Natural killer cell (primary cell): ENCODE data around the gene LMAN1L. TPM values are rescaled to one million over a fixed set of nuclear protein-coding genes. Genes with fewer than 3 reads are reported as not detected.

Experiments
- ATAC-seq, 3 donors: fragments of 150-1000 bp in 2 of 3; fragments of 200-7000 bp in 1 of 3; cut with Tn5 transposase; 1 replicate in 1 of 3; 2 replicates in 2 of 3; pipeline ENCODE4 v1.10.0; 2021; ENCODE audit warnings: mild to moderate bottlenecking in 2 of 3, moderate library complexity in 2 of 3
- DNase-seq, 2 donors: peaks; one replicate each; pipeline versions ENCODE4 v3.0.0 to v3.0.0-alpha.2; 2013 to 2021; ENCODE audit warnings: mixed read lengths in 1 of 2
- H3K27ac ChIP-seq: one replicate; pipeline ENCODE4 v1.5.1; 2013; ENCODE audit warnings: mild to moderate bottlenecking, low read length
- H3K27me3 ChIP-seq: one replicate; pipeline ENCODE4 v1.6.1; 2013; ENCODE audit warnings: low read length; ENCODE audit not compliant: control insufficient read depth, insufficient read depth
- H3K36me3 ChIP-seq: one replicate; pipeline ENCODE4 v1.6.1; 2013; ENCODE audit warnings: low read length; ENCODE audit not compliant: control insufficient read depth, insufficient read depth
- H3K4me1 ChIP-seq: one replicate; pipeline ENCODE4 v1.6.1; 2013; ENCODE audit warnings: low read length; ENCODE audit not compliant: control insufficient read depth, insufficient read depth
- H3K4me3 ChIP-seq: one replicate; pipeline ENCODE4 v1.5.1; 2013; ENCODE audit warnings: low read length
- H3K9me3 ChIP-seq: one replicate; pipeline ENCODE4 v1.6.1; 2013; ENCODE audit warnings: low read length; ENCODE audit not compliant: control insufficient read depth, insufficient read depth
- H3K27ac Mint-ChIP-seq, 2 donors: one replicate each; pipeline ENCODE4 v1.8.0; 2022; ENCODE audit warnings: mild to moderate bottlenecking in 2 of 2, mixed read lengths in 2 of 2, moderate library complexity in 1 of 2
- H3K27me3 Mint-ChIP-seq, 2 donors: one replicate each; pipeline ENCODE4 v1.8.0; 2022; ENCODE audit warnings: low read depth in 2 of 2, mixed read lengths in 2 of 2
- H3K36me3 Mint-ChIP-seq: one replicate; pipeline ENCODE4 v1.8.0; 2022; ENCODE audit warnings: mixed read lengths
- H3K4me1 Mint-ChIP-seq, 2 donors: one replicate each; pipeline ENCODE4 v1.8.0; 2022; ENCODE audit warnings: mixed read lengths in 2 of 2
- H3K4me3 Mint-ChIP-seq: one replicate; pipeline ENCODE4 v1.8.0; 2022; ENCODE audit warnings: mild to moderate bottlenecking, moderate library complexity, mixed read lengths
- H3K9me3 Mint-ChIP-seq, 2 donors: one replicate each; pipeline ENCODE4 v1.8.0; 2022; ENCODE audit warnings: mixed read lengths in 2 of 2
- CTCF ChIP-seq: fragments of 200-600 bp; IDR thresholded peaks from one replicate; pipeline ENCODE4 v1.8.0; 2022; ENCODE audit warnings: antibody characterized with exemption
- WGBS: methylation state at CpG from one replicate; pipeline ENCODE4 v1.1.7; 2013; ENCODE audit warnings: missing lambda C conversion rate; ENCODE audit not compliant: insufficient coverage; 5-methylcytosine and 5-hydroxymethylcytosine counted together
- intact Hi-C: fragments of 100-400 bp; cut with micrococcal nuclease; formaldehyde crosslinking; loops from one replicate; pipeline ENCODE4 v1.14.2; 2022
- total RNA-seq, 4 donors: library from RNA; stranded (reverse); fragments of 120-200 nt in 1 of 4; gene quantifications; one replicate each; pipeline versions ENCODE4 v1.2.3 to v1.2.4, GENCODE V29; 2013 to 2022

Gene LMAN1L
- total RNA-seq, 3 donors from 2014 or later (not counting 1 experiment from before 2014, with no cell fraction given), result 0.72 to 1.1 (median 0.94) TPM

DNA sequence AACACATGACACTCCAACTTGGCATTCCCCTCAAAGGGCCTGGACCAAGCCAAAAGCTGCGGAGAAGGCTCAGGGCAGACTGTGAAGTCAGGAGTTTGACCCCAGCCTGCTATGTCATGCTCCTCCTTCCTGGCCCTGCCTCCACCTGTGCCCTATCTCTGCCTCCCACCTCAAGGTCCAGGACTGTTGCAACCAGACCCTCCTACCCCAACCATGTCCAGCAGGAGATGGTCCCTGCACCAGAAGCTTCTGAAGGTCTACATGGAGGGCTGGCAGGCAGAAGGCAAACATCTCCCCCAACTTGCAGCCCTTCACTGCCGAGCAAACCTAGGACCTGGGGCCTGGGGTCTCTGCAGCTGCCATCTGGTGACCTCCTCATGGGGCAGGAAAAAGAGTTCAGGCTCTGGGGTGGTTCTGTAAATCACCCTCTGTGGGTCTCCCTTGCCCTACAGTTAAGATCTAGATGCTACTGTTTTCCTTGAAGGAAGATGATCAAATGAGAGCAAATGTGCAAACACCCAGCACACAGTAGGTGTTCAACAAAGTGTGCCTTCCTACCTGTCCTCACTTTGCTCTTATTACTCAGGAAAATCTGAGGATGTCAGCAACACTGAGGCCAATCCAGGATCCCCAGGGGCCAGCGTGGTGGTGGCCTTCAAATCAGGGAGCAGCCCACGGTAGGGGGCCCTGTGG lies 42.3 kb upstream of the LMAN1L start:
- DNase-seq, result no peak
- Mint-ChIP-seq H3K27me3 (peaks cover 7 to 11% of the 10 kb centered on the region in 2 donors), H3K9me3 (no peaks in the 10 kb centered on the region), H3K4me3 (no peak overlapping the region), H3K4me1 (peaks cover 6 to 14% of the 10 kb centered on the region in 2 donors), H3K27ac (peak overlapping the region in 1 of 2 donors; percentile 52), H3K36me3 (no peaks in the 10 kb centered on the region)
- Histone ChIP-seq H3K27ac (no peak overlapping the region), H3K4me3 (no peak overlapping the region), H3K4me1 (peaks cover 34% of the 10 kb centered on the region), H3K36me3 (no peaks in the 10 kb centered on the region), H3K27me3 (no peaks in the 10 kb centered on the region), H3K9me3 (no peaks in the 10 kb centered on the region)
- no peak for ATAC-seq
- no peak for TF ChIP-seq CTCF
- 74% methylated on average over 4 of the region's 4 CpGs for WGBS
- intact Hi-C loops, result no loop called here

GRCh38 chr15:74773329-74773728 lies 39.3 kb upstream of the LMAN1L start:
- Mint-ChIP-seq H3K27ac (peak overlapping the region in 1 of 2 donors; percentile 27), H3K36me3 (no peaks in the 10 kb centered on the region), H3K4me3 (no peak overlapping the region), H3K27me3 (peaks cover 7% of the 10 kb centered on the region in 2 donors), H3K9me3 (no peaks in the 10 kb centered on the region), H3K4me1 (peaks cover 23 to 37% of the 10 kb centered on the region in 2 donors)
- no peaks in the 10 kb centered on the region for H3K36me3 ChIP-seq
- no peaks in the 10 kb centered on the region for H3K9me3 ChIP-seq
- H3K4me1 ChIP-seq, result peaks cover 63% of the 10 kb centered on the region
- TF ChIP-seq CTCF, result no peak
- intact Hi-C loops, result no loop called here
- no peak for DNase-seq
- no peaks in the 10 kb centered on the region for H3K27me3 ChIP-seq
- no peak overlapping the region for H3K27ac ChIP-seq
- H3K4me3 ChIP-seq, result no peak overlapping the region
- WGBS, result 97% methylated on average over 5 of the region's 5 CpGs
- ATAC-seq, result no peak

DNA sequence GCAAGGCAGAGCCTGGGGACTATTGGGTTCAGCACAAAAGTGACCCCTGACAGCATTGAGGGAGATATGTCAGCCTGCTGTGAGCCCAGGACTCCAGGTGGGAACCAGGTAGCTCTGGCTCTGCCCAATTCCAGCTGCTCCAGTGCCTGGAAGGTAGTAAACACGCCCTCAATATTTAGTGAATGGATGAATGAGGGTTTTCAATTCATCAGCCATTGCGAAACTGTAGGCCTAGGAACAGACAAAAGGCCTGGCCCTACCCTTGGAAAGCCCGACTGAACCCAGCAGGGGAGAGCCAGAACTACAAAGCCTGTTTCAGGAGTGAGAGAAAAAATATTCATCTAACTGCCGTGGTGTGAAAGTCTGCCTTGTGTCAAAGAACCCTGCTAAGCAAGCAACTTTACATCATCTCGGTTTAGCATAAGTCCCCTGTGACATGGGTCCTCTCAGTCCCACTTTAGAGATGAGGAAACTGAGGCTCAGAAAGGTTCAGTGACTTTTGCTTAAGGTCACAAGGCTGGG lies 38.8 kb upstream of the LMAN1L start:
- no peak overlapping the region for H3K4me3 Mint-ChIP-seq
- H3K27me3 Mint-ChIP-seq, result peaks cover 4 to 5% of the 10 kb centered on the region in 2 donors
- intact Hi-C loops, result no loop called here
- H3K36me3 ChIP-seq, result no peaks in the 10 kb centered on the region
- no peak for DNase-seq
- H3K27me3 ChIP-seq, result no peaks in the 10 kb centered on the region
- no peaks in the 10 kb centered on the region for H3K9me3 ChIP-seq
- H3K4me3 ChIP-seq, result no peak overlapping the region
- peak overlapping the region in 1 of 2 donors; percentile 27 for H3K27ac Mint-ChIP-seq
- no peak overlapping the region for H3K27ac ChIP-seq
- H3K4me1 Mint-ChIP-seq, result peaks cover 25 to 38% of the 10 kb centered on the region in 2 donors
- no peaks in the 10 kb centered on the region for H3K36me3 Mint-ChIP-seq
- 88% methylated on average over 5 of the region's 5 CpGs for WGBS
- no peak for ATAC-seq
- no peak for TF ChIP-seq CTCF
- peaks cover 65% of the 10 kb centered on the region for H3K4me1 ChIP-seq
- no peaks in the 10 kb centered on the region for H3K9me3 Mint-ChIP-seq
